ENCODE data around the gene FNDC10.

The FNDC10 gene

GRCh38 chr1:1577367-1578011 is 22.4 kb downstream of the FNDC10 start:
- no peaks in the 10 kb centered on the region for H3K27me3 ChIP-seq (ENCODE audit: insufficient read depth, low read depth, severe bottlenecking)
- TF ChIP-seq CTCF (IDR thresholded peaks at IDR 0.05; ENCODE audit: low read depth, low read length), result no peak
- DNase-seq, result no peak
- H3K4me3 ChIP-seq (ENCODE audit: low read depth, low read length), result no peak overlapping the region
- no peaks in the 10 kb centered on the region for H3K9me3 ChIP-seq (ENCODE audit: severe bottlenecking)
- peaks cover 9% of the 10 kb centered on the region for H3K36me3 ChIP-seq
- no peak overlapping the region for H3K27ac ChIP-seq

- H3K27ac ChIP-seq, result peak within 1 kb of the TSS; percentile 88
- peak; percentile 92 for DNase-seq
These were observed 25.0 kb downstream of the FNDC10 start, which contains the start of gene SSU72 for GRCh38 chr1:1574721-1575537. SSU72 (minus strand) TSS chr1:1574863; CDS start chr1:1574557, 306 bp downstream.

GRCh38 chr1:1573843-1574720 is 25.9 kb downstream of the FNDC10 start:
- Histone ChIP-seq H3K27ac (peak overlapping the region; percentile 88), H3K9me3 (ENCODE audit: severe bottlenecking) (no peaks in the 10 kb centered on the region), H3K36me3 (peaks cover 29% of the 10 kb centered on the region), H3K4me3 (ENCODE audit: low read depth, low read length) (peak overlapping the region; percentile 84), H3K27me3 (ENCODE audit: insufficient read depth, low read depth, severe bottlenecking) (no peaks in the 10 kb centered on the region)
- peak; percentile 44 for TF ChIP-seq CTCF (IDR thresholded peaks at IDR 0.05; ENCODE audit: low read depth, low read length)
- DNase-seq, result peak; percentile 46

More at GRCh38 chr1:1574721-1575537, 25.0 kb downstream of the FNDC10 start, which contains the start of gene SSU72:
- H3K36me3 ChIP-seq, result peaks cover 20% of the 10 kb centered on the region
- no peaks in the 10 kb centered on the region for H3K9me3 ChIP-seq (ENCODE audit: severe bottlenecking)
- H3K27me3 ChIP-seq (ENCODE audit: insufficient read depth, low read depth, severe bottlenecking), result no peaks in the 10 kb centered on the region
- TF ChIP-seq CTCF (IDR thresholded peaks at IDR 0.05; ENCODE audit: low read depth, low read length), result no peak
- peak within 1 kb of the TSS; percentile 99 for H3K4me3 ChIP-seq (ENCODE audit: low read depth, low read length)

- Histone ChIP-seq H3K27me3 (ENCODE audit: insufficient read depth, low read depth, severe bottlenecking) (no peaks in the 10 kb centered on the region), H3K27ac (no peak overlapping the region), H3K36me3 (peaks cover 50% of the 10 kb centered on the region), H3K9me3 (ENCODE audit: severe bottlenecking) (no peaks in the 10 kb centered on the region), H3K4me3 (ENCODE audit: low read depth, low read length) (no peak overlapping the region)
- no peak for DNase-seq
- TF ChIP-seq CTCF (IDR thresholded peaks at IDR 0.05; ENCODE audit: low read depth, low read length), result no peak
These were observed 30.6 kb downstream of the FNDC10 start for GRCh38 chr1:1569341-1569740.

- no peak for DNase-seq
- TF ChIP-seq CTCF (IDR thresholded peaks at IDR 0.05; ENCODE audit: low read depth, low read length), result no peak
These were observed 32.0 kb downstream of the FNDC10 start for GRCh38 chr1:1567891-1568291.

More at GRCh38 chr1:1567891-1568291, 32.0 kb downstream of the FNDC10 start:
- no peaks in the 10 kb centered on the region for H3K9me3 ChIP-seq (ENCODE audit: severe bottlenecking)
- H3K36me3 ChIP-seq, result peaks cover 60% of the 10 kb centered on the region
- no peak overlapping the region for H3K27ac ChIP-seq
- H3K27me3 ChIP-seq (ENCODE audit: insufficient read depth, low read depth, severe bottlenecking), result no peaks in the 10 kb centered on the region
- H3K4me3 ChIP-seq (ENCODE audit: low read depth, low read length), result no peak overlapping the region
